ENCODE measurements around the gene PRDX1.
"Not testable (repeated sequence)": the region's sequence is repeated elsewhere in the genome, so short reads cannot be mapped to it uniquely, and the experiment has no call there.

The PRDX1 gene

DNA sequence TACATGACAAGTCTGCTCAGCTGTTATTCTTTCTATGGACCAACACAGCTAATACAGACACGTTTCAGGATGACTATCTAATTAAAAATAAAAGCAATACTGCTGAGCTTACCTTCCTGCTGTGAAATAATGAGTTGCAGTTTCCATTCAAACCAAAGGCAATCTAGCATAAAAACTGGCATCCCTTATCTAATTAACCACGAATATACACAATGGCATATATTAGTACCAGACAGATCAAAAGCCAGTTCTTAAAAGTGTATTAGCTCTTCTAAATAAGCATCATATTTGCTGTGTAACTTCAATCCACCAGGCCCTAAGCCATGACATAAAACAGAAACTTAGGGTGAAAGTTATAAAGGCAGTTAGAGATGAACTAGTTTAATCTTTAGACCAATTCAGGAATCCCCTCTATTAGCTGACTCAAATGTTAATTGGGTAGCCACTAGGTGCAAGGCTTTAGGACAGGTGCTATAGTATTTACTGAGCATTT, 51.3 kb downstream of the PRDX1 start:
- Histone ChIP-seq H3K4me1 (ENCODE audit: control insufficient read depth, insufficient read depth, low read length, poor library complexity, severe bottlenecking) (no peaks in the 10 kb centered on the region), H3K36me3 (ENCODE audit: control insufficient read depth, insufficient read depth, low read length) (no peaks in the 10 kb centered on the region), H3K27me3 (replicated peaks; ENCODE audit: control insufficient read depth, insufficient read depth, low read length, poor library complexity, severe bottlenecking) (no peaks in the 10 kb centered on the region), H3K27ac (ENCODE audit: insufficient read depth, low read length, poor library complexity, severe bottlenecking) (no peak overlapping the region), H3K9me3 (ENCODE audit: control insufficient read depth, low read length) (no peaks in the 10 kb centered on the region), H3K4me3 (ENCODE audit: insufficient read depth, low read depth, low read length, poor library complexity, severe bottlenecking) (no peak overlapping the region)
- no peak for DNase-seq

DNA sequence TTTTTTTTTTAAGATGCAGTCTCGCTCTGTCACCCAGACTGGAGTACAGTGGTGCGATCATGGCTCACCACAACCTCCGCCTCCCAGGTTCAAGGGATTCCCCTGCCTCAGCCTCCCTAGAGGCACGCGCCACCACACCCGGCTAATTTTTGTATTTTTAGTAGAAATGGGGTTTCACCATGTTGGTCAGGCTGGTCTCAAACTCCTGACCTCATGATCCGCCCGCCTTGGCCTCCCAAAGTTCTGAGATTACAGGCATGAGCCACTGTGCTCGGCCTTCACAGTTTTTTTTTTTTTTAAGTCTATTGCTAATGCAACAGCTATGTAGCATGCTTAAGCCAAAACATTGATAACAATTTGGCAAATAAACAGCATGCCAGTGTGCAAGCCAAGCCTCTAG, 54.3 kb downstream of the PRDX1 start:
- not testable (repeated sequence) for H3K9me3 ChIP-seq (ENCODE audit: control insufficient read depth, low read length); H3K27me3 ChIP-seq (replicated peaks; ENCODE audit: control insufficient read depth, insufficient read depth, low read length, poor library complexity, severe bottlenecking); H3K4me3 ChIP-seq (ENCODE audit: insufficient read depth, low read depth, low read length, poor library complexity, severe bottlenecking); DNase-seq; H3K27ac ChIP-seq (ENCODE audit: insufficient read depth, low read length, poor library complexity, severe bottlenecking); H3K36me3 ChIP-seq (ENCODE audit: control insufficient read depth, insufficient read depth, low read length); H3K4me1 ChIP-seq (ENCODE audit: control insufficient read depth, insufficient read depth, low read length, poor library complexity, severe bottlenecking)

DNA sequence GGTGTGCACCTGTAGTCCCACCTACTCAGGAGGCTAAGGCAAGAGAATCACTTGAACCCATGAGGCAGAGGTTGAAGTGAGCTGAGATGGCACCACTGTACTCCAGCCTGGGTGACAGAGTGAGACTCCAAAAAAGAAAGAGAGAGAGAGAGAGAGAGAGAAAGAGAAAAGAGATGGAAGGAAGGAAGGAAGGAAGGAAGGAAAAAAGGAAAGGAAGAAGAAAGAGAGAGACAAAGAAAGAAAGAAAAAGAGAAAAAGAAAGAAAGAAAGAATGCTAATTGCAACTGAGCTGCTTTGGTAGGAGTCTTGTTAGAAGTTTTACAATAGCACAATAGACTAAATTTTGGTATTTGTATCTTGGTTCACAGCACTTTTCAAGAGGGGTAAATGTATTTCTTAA, 56.4 kb downstream of the PRDX1 start:
- no peaks in the 10 kb centered on the region for H3K4me1 ChIP-seq (ENCODE audit: control insufficient read depth, insufficient read depth, low read length, poor library complexity, severe bottlenecking)
- no peaks in the 10 kb centered on the region for H3K27me3 ChIP-seq (replicated peaks; ENCODE audit: control insufficient read depth, insufficient read depth, low read length, poor library complexity, severe bottlenecking)
- H3K4me3 ChIP-seq (ENCODE audit: insufficient read depth, low read depth, low read length, poor library complexity, severe bottlenecking), result no peak overlapping the region
- no peaks in the 10 kb centered on the region for H3K36me3 ChIP-seq (ENCODE audit: control insufficient read depth, insufficient read depth, low read length)
- H3K27ac ChIP-seq (ENCODE audit: insufficient read depth, low read length, poor library complexity, severe bottlenecking), result no peak overlapping the region
- no peak for DNase-seq
- H3K9me3 ChIP-seq (ENCODE audit: control insufficient read depth, low read length), result no peaks in the 10 kb centered on the region

All from effector memory CD4-positive, alpha-beta T cell (primary cell).